Body of pancreas (tissue), 4 donors: Measurements from ENCODE around the gene JCAD. TPM values are rescaled to one million over a fixed set of nuclear protein-coding genes. Genes with fewer than 3 reads are reported as not detected.

Experiments
- ATAC-seq: fragments of 150-250 bp; one replicate; pipeline ENCODE4 v1.9.1; 2016
- DNase-seq, 4 donors: peaks; one replicate each; pipeline ENCODE4 v3.0.0-alpha.2; 2019
- H3K27ac ChIP-seq, 4 donors: fragments of 200-600 bp; sonication (generic); 1 replicate in 3 of 4; 2 replicates in 1 of 4; pipeline versions ENCODE4 v1.5.1 to v1.6.1; 2016 to 2019; ENCODE audit warnings: mild to moderate bottlenecking in 1 of 4, mixed read lengths in 1 of 4, moderate library complexity in 1 of 4
- H3K27me3 ChIP-seq, 2 donors: fragments of 200-600 bp; sonication (generic); one replicate each; pipeline ENCODE4 v1.6.0; 2016; ENCODE audit warnings: mild to moderate bottlenecking in 1 of 2
- H3K36me3 ChIP-seq, 2 donors: fragments of 200-600 bp; sonication (generic); replicated peaks in 1 of 2; 2 replicates each; pipeline ENCODE4 v1.5.1; 2016; ENCODE audit warnings: low read depth in 2 of 2; ENCODE audit not compliant: insufficient read depth in 1 of 2
- H3K4me1 ChIP-seq: fragments of 200-600 bp; sonication (generic); one replicate; pipeline ENCODE4 v1.6.0; 2016
- H3K4me3 ChIP-seq, 2 donors: fragments of 200-600 bp; sonication (generic); 1 replicate in 1 of 2; 2 replicates in 1 of 2; pipeline ENCODE4 v1.5.1; 2016 to 2019
- H3K9me3 ChIP-seq, 3 donors: fragments of 200-600 bp; sonication (generic); 1 replicate in 2 of 3; 2 replicates in 1 of 3; pipeline ENCODE4 v1.5.1; 2016
- CTCF ChIP-seq, 7 experiments: fragments of 450-650 bp in 4 of 7; fragments of 200-600 bp in 3 of 7; sonication (generic) in 3 of 7; IDR thresholded peaks; one replicate each; pipeline ENCODE4 v1.5.1; 2016 to 2019; ENCODE audit warnings: antibody characterized with exemption in 7 of 7
- POLR2A ChIP-seq, 3 donors: fragments of 450-650 bp; IDR thresholded peaks; one replicate each; pipeline ENCODE4 v1.6.1; 2016; ENCODE audit warnings: antibody characterized with exemption in 3 of 3, mild to moderate bottlenecking in 2 of 3
- WGBS, 2 donors: methylation state at CpG; one replicate each; pipeline ENCODE4 v1.1.5; 2017; 5-methylcytosine and 5-hydroxymethylcytosine counted together
- intact Hi-C: fragments of 100-400 bp; cut with DNase I; formaldehyde crosslinking; loops from one replicate; pipeline ENCODE4 v1.15.1; 2023
- total RNA-seq, 2 donors: library from RNA; depleted of rRNA; stranded (reverse); fragments of >200 nt; gene quantifications; one replicate each; pipeline ENCODE4 v1.1.0, GENCODE V29; 2016

Gene JCAD
- total RNA-seq, 2 donors from 2014 or later, result 15.3 to 22.4 TPM

- 70 to 84% methylated on average over 12 of the region's 12 CpGs for WGBS, 2 donors
- intact Hi-C loops, result no loop called here
- peak; percentile 24 for ATAC-seq
- no peaks in the 10 kb centered on the region for H3K36me3 ChIP-seq
- H3K4me3 ChIP-seq, result no peak overlapping the region
- H3K27ac ChIP-seq, result peak overlapping the region in 2 of 4 donors; percentile 12 to 13
- H3K27me3 ChIP-seq, result no peaks in the 10 kb centered on the region
- no peaks in the 10 kb centered on the region for H3K9me3 ChIP-seq
- peaks cover 19% of the 10 kb centered on the region for H3K4me1 ChIP-seq
- TF ChIP-seq POLR2A (IDR thresholded peaks at IDR 0.05) (no peak), CTCF (IDR thresholded peaks at IDR 0.05) (no peak)
- DNase-seq, result peak in 2 of 4 donors; percentile 48 to 61
Measured at GRCh38 chr10:30000802-30001571, 58.4 kb downstream of the JCAD start.

GRCh38 chr10:29998142-29998808, 61.1 kb downstream of the JCAD start:
- Histone ChIP-seq H3K4me3 (no peak overlapping the region), H3K27ac (no peak overlapping the region), H3K27me3 (no peaks in the 10 kb centered on the region), H3K36me3 (no peaks in the 10 kb centered on the region), H3K9me3 (no peaks in the 10 kb centered on the region), H3K4me1 (peaks cover 19% of the 10 kb centered on the region)
- peak; percentile 75 to 82 (median 78) for DNase-seq
- 35 to 39% methylated on average over 12 of the region's 12 CpGs for WGBS, 2 donors
- peak; percentile 75 for ATAC-seq
- intact Hi-C loops, result no loop called here
- TF ChIP-seq CTCF (IDR thresholded peaks at IDR 0.05) (peak; percentile 84 to 97 (median 89)), POLR2A (IDR thresholded peaks at IDR 0.05) (no peak)

GRCh38 chr10:29994811-29995210, 64.6 kb downstream of the JCAD start:
- ATAC-seq (no peak), DNase-seq (no peak)
- intact Hi-C loops, result no loop called here
- Histone ChIP-seq H3K9me3 (no peaks in the 10 kb centered on the region), H3K36me3 (no peaks in the 10 kb centered on the region), H3K4me3 (no peak overlapping the region), H3K27me3 (no peaks in the 10 kb centered on the region), H3K4me1 (no peaks in the 10 kb centered on the region), H3K27ac (no peak overlapping the region)
- 69 to 70% methylated on average over 4 of the region's 4 CpGs for WGBS, 2 donors
- no peak for TF ChIP-seq POLR2A (IDR thresholded peaks at IDR 0.05)

GRCh38 chr10:29993319-29993915, 66.0 kb downstream of the JCAD start:
- no peaks in the 10 kb centered on the region for H3K27me3 ChIP-seq
- DNase-seq (no peak), ATAC-seq (no peak)
- H3K27ac ChIP-seq, result no peak overlapping the region
- intact Hi-C loops, result no loop called here
- no peaks in the 10 kb centered on the region for H3K9me3 ChIP-seq
- H3K4me1 ChIP-seq, result no peaks in the 10 kb centered on the region
- H3K4me3 ChIP-seq, result no peak overlapping the region
- TF ChIP-seq POLR2A (IDR thresholded peaks at IDR 0.05), result no peak
- TF ChIP-seq CTCF (IDR thresholded peaks at IDR 0.05), result no peak
- H3K36me3 ChIP-seq, result no peaks in the 10 kb centered on the region
- 75 to 78% methylated on average over 18 of the region's 18 CpGs for WGBS, 2 donors

- Histone ChIP-seq H3K9me3 (no peaks in the 10 kb centered on the region), H3K27me3 (no peaks in the 10 kb centered on the region), H3K4me1 (no peaks in the 10 kb centered on the region), H3K36me3 (no peaks in the 10 kb centered on the region), H3K4me3 (no peak overlapping the region), H3K27ac (no peak overlapping the region)
- WGBS, 2 donors, result 68 to 75% methylated on average over 4 of the region's 4 CpGs
- no peak for DNase-seq
- intact Hi-C loops, result no loop called here
- no peak for ATAC-seq
- TF ChIP-seq POLR2A (IDR thresholded peaks at IDR 0.05), result no peak
- TF ChIP-seq CTCF (IDR thresholded peaks at IDR 0.05), result no peak
Measured at GRCh38 chr10:29992914-29993313, 66.5 kb downstream of the JCAD start.
